ENCODE results near the gene ABHD14A. TPM values are rescaled to one million over a fixed set of nuclear protein-coding genes. Genes with fewer than 3 reads are reported as not detected.
"Not testable (repeated sequence)": the region's sequence is repeated elsewhere in the genome, so short reads cannot be mapped to it uniquely, and the experiment has no call there.

ABHD14A gene
- 22.3 TPM for polyA plus RNA-seq (ENCODE audit: insufficient read length)
- long read RNA-seq, donor 1, transcript ABHD14A-201 (5 exons, 1,062 nt), result major isoform, 24 of 27 reads
- long read RNA-seq, donor 1, partial matches to known transcripts, result 0 of 27 reads
- long read RNA-seq, donor 1, other reads (novel, unspliced or antisense), result 0 of 27 reads
- long read RNA-seq, donor 2, transcript ABHD14A-201 (5 exons, 1,062 nt), result major isoform, 21 of 21 reads
- long read RNA-seq, donor 2, partial matches to known transcripts, result 0 of 21 reads
- long read RNA-seq, donor 2, other reads (novel, unspliced or antisense), result 0 of 21 reads
- long read RNA-seq, donor 3, transcript ABHD14A-201 (5 exons, 1,062 nt), result major isoform, 12 of 12 reads
- long read RNA-seq, donor 3, partial matches to known transcripts, result 0 of 12 reads
- long read RNA-seq, donor 3, other reads (novel, unspliced or antisense), result 0 of 12 reads
- long read RNA-seq, donor 4, partial matches to known transcripts, result 0 of 2 reads
- long read RNA-seq, donor 4, other reads (novel, unspliced or antisense), result 0 of 2 reads
- long read RNA-seq, donor 5, transcript ABHD14A-201 (5 exons, 1,062 nt), result major isoform, 24 of 25 reads
- long read RNA-seq, donor 5, partial matches to known transcripts, result 0 of 25 reads
- long read RNA-seq, donor 5, other reads (novel, unspliced or antisense), result 0 of 25 reads
- long read RNA-seq, donor 6, transcript ABHD14A-201 (5 exons, 1,062 nt), result major isoform, 22 of 28 reads
- long read RNA-seq, donor 6, partial matches to known transcripts, result 5 of 28 reads
- long read RNA-seq, donor 6, other reads (novel, unspliced or antisense), result 0 of 28 reads
- long read RNA-seq, donor 7, transcript ABHD14A-201 (5 exons, 1,062 nt), result major isoform, 23 of 25 reads
- long read RNA-seq, donor 7, partial matches to known transcripts, result 0 of 25 reads
- long read RNA-seq, donor 7, other reads (novel, unspliced or antisense), result 0 of 25 reads
- long read RNA-seq, donor 8, transcript ABHD14A-201 (5 exons, 1,062 nt), result major isoform, 8 of 48 reads
- long read RNA-seq, donor 8, partial matches to known transcripts, result 0 of 48 reads
- long read RNA-seq, donor 8, other reads (novel, unspliced or antisense), result 40 of 48 reads

DNA sequence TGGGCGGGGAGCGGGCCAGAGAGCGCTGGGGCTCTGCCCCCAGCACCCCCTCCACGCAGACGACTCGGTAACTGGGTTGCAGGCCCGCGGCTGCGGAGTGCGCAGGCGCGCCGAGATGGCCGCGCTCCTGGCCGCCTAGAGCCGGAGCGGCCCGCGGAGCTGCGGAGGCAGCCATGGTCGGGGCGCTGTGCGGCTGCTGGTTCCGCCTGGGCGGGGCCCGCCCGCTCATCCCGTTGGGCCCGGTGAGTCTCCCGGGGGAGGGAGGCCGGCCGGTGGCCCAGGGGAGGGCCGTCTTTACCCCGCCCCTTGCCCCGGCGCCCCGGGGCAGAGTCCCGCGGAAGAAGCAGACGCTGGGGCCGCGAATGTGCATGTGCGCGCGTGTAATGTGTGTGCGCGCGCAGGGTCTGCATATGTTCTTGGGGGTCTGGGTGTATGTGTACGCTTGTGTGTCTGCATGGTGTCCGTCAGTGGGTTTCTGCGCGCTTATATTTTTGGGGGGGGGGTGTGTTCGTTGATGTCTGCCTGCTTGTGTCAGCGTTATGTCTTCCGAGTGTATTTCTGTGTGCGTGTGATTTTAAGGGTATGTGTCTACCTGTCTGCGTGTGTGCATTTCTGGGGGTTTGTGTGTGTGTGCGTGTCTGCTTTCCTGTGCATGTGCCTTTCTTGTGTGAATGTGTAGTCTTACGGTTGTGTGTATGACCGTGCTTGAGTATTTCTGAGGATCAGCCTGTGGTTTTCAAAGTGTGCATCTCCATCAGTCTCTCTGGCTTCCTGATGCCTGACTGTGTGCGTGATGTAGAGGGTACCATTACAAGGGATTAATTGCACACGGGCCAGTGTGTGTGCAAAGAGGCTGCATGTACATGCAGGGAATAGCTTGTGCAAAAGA is at the start of gene ABHD14A:
TSS of gene ABHD14A (plus strand) at position 102 of the 889 bp plus-strand sequence. CDS start at position 174, 72 bp downstream.
- DNase-seq, result no peak

DNA sequence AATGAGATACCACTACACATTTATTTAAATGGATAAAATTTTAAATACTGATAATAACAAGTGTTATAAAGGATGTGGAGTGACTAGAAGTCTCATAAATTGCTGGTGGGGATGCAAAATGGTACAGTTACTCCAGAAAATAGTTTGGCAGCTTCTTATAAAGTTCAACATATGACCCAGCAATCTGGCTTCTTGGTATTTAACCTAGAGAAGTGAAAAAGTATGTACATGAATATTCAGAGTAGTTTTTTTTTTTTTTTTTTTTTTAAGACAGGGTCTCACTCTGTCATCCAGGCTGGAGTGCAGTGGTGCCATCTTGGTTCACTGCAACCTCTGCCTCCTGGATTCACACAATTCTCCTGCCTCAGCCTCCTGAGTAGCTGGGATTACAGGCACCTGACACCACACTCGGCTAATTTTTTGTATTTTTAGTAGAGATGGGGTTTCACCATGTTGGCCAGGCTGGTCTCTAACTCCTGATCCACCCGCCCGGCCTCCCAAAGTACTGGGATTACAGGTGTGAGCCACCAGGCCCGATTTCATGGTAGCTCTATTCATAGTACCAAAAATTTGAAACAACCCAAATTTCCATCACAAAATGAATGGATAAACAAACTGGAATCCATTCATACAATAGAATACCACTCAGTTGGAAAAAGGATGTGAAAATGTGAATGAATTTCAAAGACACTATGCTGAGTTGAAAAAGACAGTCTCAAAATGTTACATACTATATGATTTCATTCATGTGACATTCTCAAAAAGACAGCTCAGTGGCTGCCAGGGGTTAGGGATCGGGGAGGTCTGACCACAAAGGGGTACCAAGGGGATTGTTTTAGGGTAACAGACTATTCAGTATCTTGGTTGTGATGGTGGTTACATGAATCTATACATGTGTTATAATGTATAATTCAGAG is 47.5 kb upstream of the ABHD14A start:
- DNase-seq, result no peak

DNA sequence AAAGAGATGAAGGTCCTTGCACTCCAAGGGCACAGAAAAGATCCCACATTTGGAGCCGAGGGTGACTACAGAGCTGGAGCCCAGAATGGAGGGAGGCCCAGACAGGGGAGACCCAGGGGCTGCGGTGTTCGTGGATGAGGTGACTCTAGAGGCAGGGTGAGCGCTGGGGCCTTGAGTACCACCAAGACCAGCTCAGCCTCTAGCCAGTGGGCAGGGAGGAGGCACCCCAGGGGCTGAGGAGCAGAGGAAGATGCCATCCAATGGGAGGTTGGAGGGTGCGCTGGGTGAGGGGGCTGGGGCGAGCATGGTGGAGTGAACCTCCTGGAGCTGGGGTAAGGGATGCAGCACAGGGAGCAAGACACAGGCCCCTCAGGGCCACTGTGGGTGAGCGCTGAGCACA is 46.4 kb upstream of the ABHD14A start:
- no peak for DNase-seq

DNA sequence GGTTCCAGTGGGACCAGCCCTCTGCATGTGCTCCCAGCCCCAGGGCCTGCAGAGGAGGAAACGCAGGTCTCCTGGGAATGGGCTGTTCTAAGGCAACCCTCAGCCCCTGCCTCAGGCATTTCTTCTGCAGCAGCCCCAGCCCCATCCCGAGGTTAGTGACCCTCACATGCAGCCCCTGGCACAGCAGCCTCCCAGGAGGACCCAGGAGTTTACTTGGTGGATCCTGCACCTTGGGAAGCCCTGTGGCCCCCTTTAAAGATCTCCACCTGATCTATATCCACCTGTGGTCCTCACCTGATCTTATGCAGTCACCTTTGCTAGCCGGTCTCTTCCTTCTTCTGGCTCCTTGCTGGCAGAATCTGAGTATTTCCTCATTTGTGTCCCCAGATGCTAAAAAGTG is 45.9 kb upstream of the ABHD14A start:
- DNase-seq, result not testable (repeated sequence)

DNA sequence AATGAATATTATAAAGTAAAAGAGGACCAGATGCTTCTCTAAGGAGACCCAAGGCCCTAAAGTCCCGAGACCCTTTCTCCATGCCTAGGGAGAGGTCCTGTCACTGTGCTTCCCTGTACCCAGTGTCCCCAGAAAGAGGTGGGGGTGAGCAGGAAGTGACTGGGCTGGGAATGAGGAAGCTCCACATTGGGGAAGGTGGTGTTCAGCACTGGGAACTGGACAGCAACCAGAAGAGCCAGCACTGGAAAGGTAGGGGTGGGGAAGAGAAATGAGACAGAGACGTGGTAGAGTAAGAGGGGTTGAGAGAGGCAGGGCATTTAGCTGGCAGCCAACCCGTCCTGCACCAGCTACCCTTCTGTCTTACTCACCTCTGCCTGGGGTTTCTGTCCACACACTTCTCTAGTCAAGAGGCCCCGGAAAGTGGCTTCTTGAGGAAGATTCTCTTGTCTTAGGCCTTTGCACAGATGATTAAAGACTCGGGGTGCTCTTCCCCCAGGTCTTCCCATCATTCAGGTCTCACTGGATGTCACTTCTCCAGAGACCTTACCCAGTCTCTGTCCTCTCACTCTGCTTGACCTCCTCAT is 45.4 kb upstream of the ABHD14A start:
- no peak for DNase-seq

DNA sequence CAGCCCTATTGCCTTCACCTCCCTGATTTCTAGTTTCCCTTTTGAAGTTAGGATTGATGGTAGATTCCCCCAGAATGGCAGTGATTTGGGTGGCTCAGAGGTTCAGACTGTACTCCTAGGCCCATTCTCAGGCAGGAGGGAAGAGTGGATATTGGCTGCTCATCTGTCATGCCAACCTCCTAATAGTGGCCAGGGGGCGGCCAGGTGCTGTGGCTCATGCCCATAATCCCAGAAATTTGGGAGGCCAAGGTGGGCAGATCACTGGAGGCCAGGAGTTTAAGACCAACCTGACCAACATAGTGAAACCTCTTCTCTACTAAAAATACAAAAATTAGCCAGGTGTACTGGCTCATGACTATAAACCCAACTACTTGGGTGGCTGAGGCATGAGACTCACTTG is 44.4 kb upstream of the ABHD14A start:
- no peak for DNase-seq

DNA sequence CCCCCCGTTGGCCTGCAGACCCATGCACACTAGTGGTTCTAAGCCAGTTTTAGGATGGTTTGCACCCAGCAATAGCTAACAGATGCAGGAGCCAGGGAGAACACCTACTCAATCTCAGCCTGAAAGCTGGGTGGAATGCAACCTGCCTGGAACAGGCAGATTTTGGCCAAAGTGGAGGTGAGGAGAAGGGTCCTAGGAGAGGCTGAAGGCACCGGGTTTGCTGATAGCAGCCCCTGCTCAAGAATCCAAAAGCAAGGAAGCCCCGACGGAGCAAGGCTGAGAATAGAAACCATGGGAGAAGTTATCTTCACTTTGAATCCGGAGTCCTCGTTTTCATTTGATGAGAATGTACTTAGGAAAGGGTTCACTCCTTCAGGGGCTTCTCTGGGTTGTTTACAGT is 43.1 kb upstream of the ABHD14A start:
- DNase-seq, result no peak

DNA sequence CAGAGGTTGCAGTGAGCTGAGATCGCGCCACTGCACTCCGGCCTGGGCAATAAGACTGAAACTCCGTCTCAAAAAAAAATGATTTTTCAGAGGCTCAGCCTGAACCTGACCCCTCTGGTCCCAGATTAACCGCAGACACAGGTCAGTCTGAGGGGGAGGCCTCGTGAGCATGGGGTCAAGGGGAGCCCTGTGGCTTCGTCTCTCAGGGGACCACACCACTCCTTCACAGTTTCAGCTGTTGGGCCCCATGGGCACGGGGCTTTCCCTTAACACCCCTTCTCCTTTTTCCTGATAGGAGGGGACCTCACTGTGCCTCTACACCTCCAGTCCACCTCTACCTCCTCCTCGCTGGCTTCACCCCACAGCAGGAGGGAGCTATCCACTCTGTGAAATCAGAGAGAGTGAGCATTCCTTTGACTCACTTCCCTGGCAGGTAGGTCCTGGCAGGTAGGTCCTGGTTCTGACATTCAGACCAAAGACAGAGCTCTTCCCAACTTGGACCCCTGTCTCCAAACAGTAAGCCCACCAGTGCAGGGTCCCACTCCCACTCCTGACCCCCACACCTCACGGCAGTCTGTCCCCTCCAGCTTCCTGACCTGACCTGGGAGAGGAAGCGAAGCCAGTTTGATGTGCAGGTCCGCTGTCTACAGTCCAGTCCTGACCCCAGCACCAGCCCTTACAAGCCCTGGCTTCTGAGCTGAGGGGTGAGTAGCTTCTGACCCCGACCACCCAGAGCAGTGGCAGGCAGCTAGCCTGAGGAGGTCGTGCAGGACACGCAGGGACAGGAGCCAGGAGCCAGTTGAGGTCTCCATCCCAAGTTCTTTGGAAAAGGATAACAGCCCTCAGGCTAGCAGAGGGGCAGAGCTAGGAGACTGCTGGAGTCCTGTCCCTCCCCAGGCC is 42.1 kb upstream of the ABHD14A start:
- DNase-seq, result no peak

- DNase-seq, result no peak
Observed at GRCh38 chr3:51933471-51934138, 41.3 kb upstream of the ABHD14A start.

DNA sequence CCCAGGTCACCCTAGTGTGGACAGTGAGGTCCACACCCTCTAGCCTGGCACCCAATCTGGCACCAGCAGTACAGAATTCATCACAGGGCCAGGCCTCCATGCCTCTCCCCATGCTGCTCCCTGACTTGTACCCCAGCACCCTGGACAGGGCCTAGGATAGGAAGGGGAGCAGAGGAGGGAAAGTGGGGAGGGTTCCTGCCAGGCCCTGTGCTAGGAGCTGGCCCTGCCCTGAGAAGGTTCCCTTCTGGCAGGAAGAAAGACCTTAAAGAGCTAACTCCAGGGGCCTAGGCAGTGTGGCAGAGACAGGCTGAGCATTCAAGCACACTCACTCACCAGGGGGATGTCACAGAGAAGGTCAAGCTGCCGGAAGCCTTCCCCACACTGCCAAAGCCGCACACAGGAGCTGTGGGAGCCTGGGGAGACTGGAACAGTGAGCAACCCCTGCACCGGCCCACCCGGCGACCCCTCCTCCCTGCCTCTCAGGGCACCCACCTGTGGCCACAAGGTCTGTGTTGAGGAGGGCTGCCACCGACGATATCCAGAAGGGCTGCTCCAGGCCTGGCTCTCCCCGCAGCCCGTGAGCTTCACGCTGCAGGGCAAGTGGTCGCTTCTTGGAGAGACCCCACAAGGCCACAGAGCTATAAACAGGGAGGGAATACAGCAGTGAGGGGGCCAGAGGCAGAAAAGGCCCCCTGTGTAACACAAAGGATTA is 40.6 kb upstream of the ABHD14A start:
- DNase-seq, result no peak

DNA sequence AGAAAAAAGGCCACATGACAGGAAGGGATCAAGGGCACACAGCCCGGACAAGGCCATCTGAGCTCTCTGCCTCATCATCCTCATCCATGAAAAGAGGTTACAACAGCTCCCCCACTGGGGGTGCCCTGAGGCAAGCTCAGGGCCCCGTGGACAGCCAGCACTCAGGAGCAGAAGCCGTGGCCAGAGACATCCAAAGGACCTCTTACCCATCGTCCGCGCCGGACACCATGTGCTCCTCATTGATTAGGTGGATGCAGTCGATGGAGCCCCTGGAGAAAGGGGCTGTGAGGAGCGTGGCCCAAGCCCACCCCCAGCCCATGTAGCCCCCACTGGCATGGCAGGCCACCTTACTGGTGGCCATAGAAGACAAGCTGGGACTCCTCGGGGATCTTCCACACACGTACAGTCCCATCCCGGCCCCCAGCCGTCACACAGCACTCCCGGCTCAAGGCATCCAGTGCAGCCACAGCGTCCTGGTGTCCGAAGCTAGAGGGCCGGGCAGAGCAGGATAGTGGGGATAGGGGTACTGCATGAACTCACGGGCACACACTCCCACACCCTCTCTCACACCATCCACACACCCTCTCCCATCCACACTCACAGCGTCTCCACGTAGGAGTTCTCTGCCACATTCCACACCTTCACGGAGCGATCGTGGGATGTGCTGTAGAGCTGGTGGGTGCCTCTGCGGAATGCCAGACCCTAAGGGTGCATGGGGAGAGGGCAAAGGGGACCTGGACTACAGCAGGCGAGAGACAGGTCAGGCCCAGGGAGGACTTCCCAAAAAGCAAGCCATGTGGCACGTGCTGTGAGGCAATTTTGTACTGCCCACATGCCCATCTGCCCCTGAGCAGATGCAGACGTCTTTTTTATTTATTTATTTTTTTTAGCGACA is 39.6 kb upstream of the ABHD14A start:
- DNase-seq, result no peak

DNA sequence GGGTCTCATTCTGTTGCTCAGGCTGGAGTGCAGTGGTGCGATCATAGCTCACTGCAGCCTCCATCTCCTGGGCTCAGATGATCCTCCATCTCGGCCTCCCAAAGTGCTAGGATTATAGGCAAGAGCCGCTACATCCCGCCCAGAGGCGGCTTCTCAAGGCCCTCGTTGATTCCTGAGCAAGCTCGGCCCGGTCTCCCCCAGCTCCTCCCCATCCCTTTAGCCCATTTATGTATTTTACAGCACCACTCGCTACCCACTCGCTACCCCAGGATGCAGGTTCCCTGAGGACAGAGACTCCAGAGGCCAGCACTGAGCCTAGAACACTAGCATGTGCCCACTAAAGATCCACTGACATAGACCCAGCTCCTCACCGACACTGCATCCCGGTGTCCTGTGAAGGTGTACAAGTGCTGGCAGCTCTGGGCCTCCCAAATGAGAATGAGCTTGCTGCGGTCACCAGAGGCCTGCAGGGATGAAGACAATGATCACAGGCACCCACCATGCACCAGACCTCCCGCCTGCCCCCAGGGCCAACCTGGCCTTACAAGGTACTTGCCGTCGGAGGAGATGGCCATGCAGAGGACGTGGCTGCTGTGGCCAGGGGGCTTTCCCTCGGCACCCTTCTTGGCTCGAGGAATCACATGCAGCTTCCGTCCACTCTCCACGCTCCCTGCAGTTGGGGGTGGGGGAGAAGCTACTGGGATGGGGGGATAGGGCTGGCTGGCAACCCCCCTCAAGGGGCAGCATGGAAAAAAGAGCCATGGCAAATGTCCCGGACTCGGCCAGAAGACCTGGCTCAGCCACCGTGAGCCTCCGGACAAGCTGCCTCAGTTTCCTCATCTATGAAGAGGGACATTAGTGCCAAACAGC is 38.7 kb upstream of the ABHD14A start:
- DNase-seq, result no peak

DNA sequence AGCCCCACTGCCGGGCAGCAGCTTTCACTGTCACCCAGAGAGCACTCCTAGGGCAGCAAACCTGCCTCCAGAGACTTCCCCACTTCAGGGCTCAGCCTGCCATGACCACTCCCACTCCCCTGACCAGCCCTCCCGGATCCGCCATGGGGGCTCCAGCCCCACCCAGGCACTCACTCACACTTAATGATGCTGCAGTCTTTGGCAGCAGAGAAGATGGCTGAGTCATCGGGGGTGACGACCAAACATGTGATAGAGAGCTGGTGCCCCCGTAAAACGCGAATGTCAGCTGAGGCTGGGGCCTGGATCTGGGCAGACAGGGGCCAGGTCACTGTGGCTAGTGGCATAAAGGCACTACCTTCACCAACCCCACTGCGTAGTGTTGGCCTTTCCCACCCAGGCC is 37.9 kb upstream of the ABHD14A start:
- DNase-seq, result no peak

- no peak for DNase-seq
Observed at GRCh38 chr3:51937611-51938450, 37.0 kb upstream of the ABHD14A start.
